Colonic mucosa (tissue), 4 donors: ENCODE results near the gene NLGN4X. TPM values are rescaled to one million over a fixed set of nuclear protein-coding genes. Genes with fewer than 3 reads are reported as not detected.

ENCODE experiments used
- DNase-seq: peaks from one replicate; pipeline ENCODE4 v3.0.0-alpha.2; 2020
- H3K27ac ChIP-seq: fragments of 200-600 bp; one replicate; pipeline ENCODE4 v1.8.0; 2021
- H3K27me3 ChIP-seq: fragments of 200-600 bp; one replicate; pipeline ENCODE4 v1.8.0; 2021
- H3K36me3 ChIP-seq: fragments of 200-600 bp; one replicate; pipeline ENCODE4 v1.8.0; 2021
- H3K4me1 ChIP-seq: fragments of 200-600 bp; one replicate; pipeline ENCODE4 v1.8.0; 2021; ENCODE audit warnings: mild to moderate bottlenecking
- H3K4me3 ChIP-seq: fragments of 200-600 bp; one replicate; pipeline ENCODE4 v1.8.0; 2021
- H3K9ac ChIP-seq, 2 donors: one replicate each; pipeline ENCODE4 v1.7.0; 2013; ENCODE audit warnings: control low read depth in 2 of 2, low read depth in 2 of 2, low read length in 2 of 2
- H3K9me3 ChIP-seq: fragments of 200-600 bp; one replicate; pipeline ENCODE4 v1.8.0; 2021
- CTCF ChIP-seq: fragments of 200-600 bp; IDR thresholded peaks from one replicate; pipeline ENCODE4 v1.8.0; 2022; ENCODE audit warnings: antibody characterized with exemption, mild to moderate bottlenecking
- intact Hi-C: fragments of 100-400 bp; cut with DNase I; formaldehyde crosslinking; loops from one replicate; pipeline ENCODE4 v1.14.1; 2022
- total RNA-seq, 2 donors: library from RNA; stranded (reverse); fragmentation: NEBNext Ultra II Directional in 1 of 2; extraction: Animal tissue kit (Norgen Biotek cat#: 25700) in 1 of 2; gene quantifications; one replicate each; pipeline ENCODE4 v1.2.1, GENCODE V29; 2021
- donor health status: healthy.
- donor health status: DM: no; HTN: no; CAD: no.
- donor health status: DM: no; HTN: no; CAD: no.

Gene NLGN4X
- total RNA-seq, 2 donors from 2014 or later: 0.89 to 2.2 TPM

GRCh38 chrX:5998901-5999300 is 229.8 kb downstream of the NLGN4X start:
- no peak for TF ChIP-seq CTCF
- no peaks in the 10 kb centered on the region for H3K27me3 ChIP-seq

GRCh38 chrX:5998456-5998855 is 230.2 kb downstream of the NLGN4X start:
- Histone ChIP-seq H3K9me3 (no peaks in the 10 kb centered on the region), H3K27me3 (no peaks in the 10 kb centered on the region), H3K9ac (no peak overlapping the region), H3K27ac (no peak overlapping the region), H3K4me1 (no peaks in the 10 kb centered on the region), H3K36me3 (no peaks in the 10 kb centered on the region), H3K4me3 (no peak overlapping the region)
- no peak for DNase-seq
- intact Hi-C loops: no loop called here
- no peak for TF ChIP-seq CTCF

More at GRCh38 chrX:5998901-5999300, 229.8 kb downstream of the NLGN4X start:
- no peaks in the 10 kb centered on the region for H3K36me3 ChIP-seq
- DNase-seq: no peak
- intact Hi-C loops: no loop called here
- no peak overlapping the region for H3K9ac ChIP-seq
- no peak overlapping the region for H3K4me3 ChIP-seq
- no peaks in the 10 kb centered on the region for H3K4me1 ChIP-seq
- no peaks in the 10 kb centered on the region for H3K9me3 ChIP-seq
- H3K27ac ChIP-seq: no peak overlapping the region

- Histone ChIP-seq H3K9ac (no peak overlapping the region), H3K4me3 (no peak overlapping the region), H3K9me3 (no peaks in the 10 kb centered on the region), H3K4me1 (no peaks in the 10 kb centered on the region), H3K27ac (no peak overlapping the region), H3K36me3 (no peaks in the 10 kb centered on the region), H3K27me3 (no peaks in the 10 kb centered on the region)
- intact Hi-C loops: no loop called here
- no peak for TF ChIP-seq CTCF
- DNase-seq: no peak
Observed at GRCh38 chrX:5991393-5991792, 237.3 kb downstream of the NLGN4X start.

- intact Hi-C loops: no loop called here
- Histone ChIP-seq H3K36me3 (no peaks in the 10 kb centered on the region), H3K27me3 (no peaks in the 10 kb centered on the region), H3K4me1 (no peaks in the 10 kb centered on the region), H3K9ac (no peak overlapping the region), H3K27ac (no peak overlapping the region), H3K4me3 (no peak overlapping the region), H3K9me3 (no peaks in the 10 kb centered on the region)
- DNase-seq: no peak
- TF ChIP-seq CTCF: no peak
Observed at GRCh38 chrX:5979338-5979737, 249.3 kb downstream of the NLGN4X start.

GRCh38 chrX:5976332-5976731 is 252.3 kb downstream of the NLGN4X start:
- TF ChIP-seq CTCF: no peak
- Histone ChIP-seq H3K27me3 (no peaks in the 10 kb centered on the region), H3K9ac (no peak overlapping the region), H3K4me3 (no peak overlapping the region), H3K36me3 (no peaks in the 10 kb centered on the region), H3K27ac (no peak overlapping the region), H3K4me1 (no peaks in the 10 kb centered on the region), H3K9me3 (no peaks in the 10 kb centered on the region)
- DNase-seq: no peak
- intact Hi-C loops: no loop called here

GRCh38 chrX:5971300-5971699 is 257.4 kb downstream of the NLGN4X start:
- no peak for DNase-seq
- H3K9ac ChIP-seq: no peak overlapping the region
- intact Hi-C loops: no loop called here
- H3K27me3 ChIP-seq: no peaks in the 10 kb centered on the region
- no peaks in the 10 kb centered on the region for H3K36me3 ChIP-seq
- H3K4me3 ChIP-seq: no peak overlapping the region
- TF ChIP-seq CTCF: no peak
- no peaks in the 10 kb centered on the region for H3K4me1 ChIP-seq
- no peak overlapping the region for H3K27ac ChIP-seq
- no peaks in the 10 kb centered on the region for H3K9me3 ChIP-seq
